ENCODE results near the gene GNAI1. TPM values are rescaled to one million over a fixed set of nuclear protein-coding genes. Genes with fewer than 3 reads are reported as not detected.

GNAI1 gene
- total RNA-seq, 1 donor from 2014 or later = 35.5 TPM

DNA sequence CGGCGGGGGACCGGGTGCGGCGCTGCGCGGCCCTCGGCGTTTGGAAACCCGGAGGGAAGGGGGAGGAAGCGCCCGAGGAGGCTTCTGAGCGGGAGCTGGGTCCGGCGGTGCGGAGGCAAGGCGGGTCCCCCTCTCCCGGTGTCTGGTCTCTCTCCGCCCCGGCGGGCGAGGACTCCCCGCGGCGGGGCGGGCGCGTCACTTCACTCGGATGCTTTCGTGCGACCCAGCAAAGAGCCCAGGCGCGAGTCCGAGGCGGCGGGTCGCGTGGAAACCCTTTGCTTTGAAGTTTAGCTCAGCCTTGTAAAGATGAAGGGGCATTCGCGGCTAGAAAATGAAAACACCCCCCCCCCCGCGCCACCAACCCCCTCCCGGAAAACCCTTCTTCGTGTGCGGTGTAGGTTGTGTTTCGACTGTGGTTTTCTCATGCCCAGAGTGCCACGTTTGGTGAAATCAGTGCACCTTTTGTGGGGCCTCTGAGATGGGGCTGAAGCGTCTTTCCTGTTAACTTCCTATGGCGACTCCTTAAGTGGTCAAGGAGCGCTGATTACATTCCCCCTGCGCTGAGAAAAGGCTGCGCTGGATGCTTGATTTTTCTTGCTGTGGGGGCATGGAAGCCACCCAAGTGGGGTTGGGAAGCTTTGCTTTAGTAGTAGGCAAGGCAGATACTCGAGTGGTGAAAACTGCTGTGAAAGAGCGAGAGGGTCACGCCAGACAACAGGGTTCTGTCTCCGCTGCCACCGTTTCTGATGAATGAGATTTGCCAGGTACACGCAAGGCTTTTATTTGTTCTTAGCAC lies 876 bp downstream of the GNAI1 start:
- FAIRE-seq = peak; percentile 26
- peaks cover 47% of the 10 kb centered on the region for H3K79me2 ChIP-seq (ENCODE audit: insufficient read depth, low read length)
- TF ChIP-seq EZH2 (IDR thresholded peaks at IDR 0.05; ENCODE audit: insufficient read depth, low read length) = no peak
- TF ChIP-seq, protein P1, sequence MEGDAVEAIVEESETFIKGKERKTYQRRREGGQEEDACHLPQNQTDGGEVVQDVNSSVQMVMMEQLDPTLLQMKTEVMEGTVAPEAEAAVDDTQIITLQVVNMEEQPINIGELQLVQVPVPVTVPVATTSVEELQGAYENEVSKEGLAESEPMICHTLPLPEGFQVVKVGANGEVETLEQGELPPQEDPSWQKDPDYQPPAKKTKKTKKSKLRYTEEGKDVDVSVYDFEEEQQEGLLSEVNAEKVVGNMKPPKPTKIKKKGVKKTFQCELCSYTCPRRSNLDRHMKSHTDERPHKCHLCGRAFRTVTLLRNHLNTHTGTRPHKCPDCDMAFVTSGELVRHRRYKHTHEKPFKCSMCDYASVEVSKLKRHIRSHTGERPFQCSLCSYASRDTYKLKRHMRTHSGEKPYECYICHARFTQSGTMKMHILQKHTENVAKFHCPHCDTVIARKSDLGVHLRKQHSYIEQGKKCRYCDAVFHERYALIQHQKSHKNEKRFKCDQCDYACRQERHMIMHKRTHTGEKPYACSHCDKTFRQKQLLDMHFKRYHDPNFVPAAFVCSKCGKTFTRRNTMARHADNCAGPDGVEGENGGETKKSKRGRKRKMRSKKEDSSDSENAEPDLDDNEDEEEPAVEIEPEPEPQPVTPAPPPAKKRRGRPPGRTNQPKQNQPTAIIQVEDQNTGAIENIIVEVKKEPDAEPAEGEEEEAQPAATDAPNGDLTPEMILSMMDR (IDR thresholded peaks at IDR 0.05; ENCODE audit: insufficient read depth, low read depth, low read length) = no peak

DNA sequence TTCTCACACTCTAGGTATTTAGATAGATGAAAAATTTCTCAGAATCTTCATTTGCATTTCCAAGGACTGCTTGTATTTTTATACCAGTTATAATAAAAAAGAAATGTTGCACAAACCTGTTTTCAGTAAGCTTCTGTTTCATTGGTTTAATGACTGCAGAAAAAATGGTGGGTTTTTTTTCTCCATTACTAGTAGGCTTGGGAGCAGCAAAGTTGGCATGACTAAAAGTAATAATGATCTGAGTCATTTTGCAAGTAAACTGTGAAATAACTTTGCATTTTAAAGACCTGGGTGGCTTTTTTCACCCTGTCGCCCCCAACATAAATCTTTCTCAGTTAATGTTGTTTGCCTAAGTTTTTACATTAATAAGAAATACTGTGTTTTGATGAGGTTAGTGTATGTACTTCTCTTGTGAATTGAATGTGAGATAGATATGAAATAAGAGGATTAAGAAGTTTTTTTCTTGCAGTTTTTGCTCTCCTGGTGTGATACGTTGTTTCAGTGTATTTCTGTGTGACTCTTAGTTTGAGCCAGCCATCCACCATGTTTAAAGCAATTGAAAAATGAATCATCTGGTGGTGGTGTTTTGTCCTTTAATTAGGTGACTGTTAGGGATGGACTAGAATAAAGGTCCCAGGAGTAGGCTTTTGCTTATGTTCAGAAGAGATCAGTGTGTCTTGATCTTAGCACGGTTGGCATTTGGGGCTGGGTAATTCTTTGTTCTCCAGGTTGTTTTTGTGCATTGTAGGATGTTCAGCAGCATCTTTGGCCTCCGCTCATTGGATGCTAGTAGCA lies 1.8 kb downstream of the GNAI1 start:
- peak overlapping the region; percentile 91 for H3K4me3 Mint-ChIP-seq (ENCODE audit: unreplicated experiment)
- Histone ChIP-seq H3K9ac (ENCODE audit: low read length) (peak overlapping the region; percentile 98), H3K27me3 (ENCODE audit: insufficient read depth, low read length) (no peaks in the 10 kb centered on the region), H3K4me3 (ENCODE audit: insufficient read depth, low read depth, low read length) (peak overlapping the region; percentile 97), H3K4me2 (ENCODE audit: low read length) (peak overlapping the region; percentile 97), H2AFZ (ENCODE audit: low read depth, low read length) (no peak overlapping the region), H3K79me2 (ENCODE audit: insufficient read depth, low read length) (peaks cover 57% of the 10 kb centered on the region), H3K4me1 (ENCODE audit: insufficient read depth, low read length) (peaks cover 4% of the 10 kb centered on the region), H3K27ac (ENCODE audit: low read depth, low read length) (peak overlapping the region; percentile 81), H3K36me3 (ENCODE audit: insufficient read depth, low read length) (no peaks in the 10 kb centered on the region), H3K9me3 (ENCODE audit: insufficient read depth, low read depth, low read length) (no peaks in the 10 kb centered on the region), H4K20me1 (ENCODE audit: insufficient read depth, low read length) (peaks cover 30% of the 10 kb centered on the region)
- TF ChIP-seq, protein P1 (IDR thresholded peaks at IDR 0.05; ENCODE audit: insufficient read depth, low read depth, low read length) = no peak
- TF ChIP-seq EZH2 (IDR thresholded peaks at IDR 0.05; ENCODE audit: insufficient read depth, low read length) = no peak
- no peaks in the 10 kb centered on the region for H3K36me3 Mint-ChIP-seq (ENCODE audit: low read depth, unreplicated experiment)
- H3K4me1 Mint-ChIP-seq (ENCODE audit: low read depth, unreplicated experiment) = peaks cover 19% of the 10 kb centered on the region
- FAIRE-seq (peak; percentile 20), DNase-seq (ENCODE audit: low read depth) (peak; percentile 57)
- H3K27ac Mint-ChIP-seq (ENCODE audit: unreplicated experiment) = peak overlapping the region; percentile 72
- no peaks in the 10 kb centered on the region for H3K27me3 Mint-ChIP-seq (ENCODE audit: low read depth, unreplicated experiment)
- no peaks in the 10 kb centered on the region for H3K9me3 Mint-ChIP-seq (ENCODE audit: unreplicated experiment)

More for the DNA sequence above, 876 bp downstream of the GNAI1 start:
- no peaks in the 10 kb centered on the region for H3K9me3 Mint-ChIP-seq (ENCODE audit: unreplicated experiment)
- Histone ChIP-seq H2AFZ (ENCODE audit: low read depth, low read length) (peak overlapping the region; percentile 83), H3K4me3 (ENCODE audit: insufficient read depth, low read depth, low read length) (peak overlapping the region; percentile 97), H3K9me3 (ENCODE audit: insufficient read depth, low read depth, low read length) (no peaks in the 10 kb centered on the region), H3K27ac (ENCODE audit: low read depth, low read length) (peak overlapping the region; percentile 81), H3K4me1 (ENCODE audit: insufficient read depth, low read length) (peaks cover 4% of the 10 kb centered on the region), H3K27me3 (ENCODE audit: insufficient read depth, low read length) (no peaks in the 10 kb centered on the region), H3K36me3 (ENCODE audit: insufficient read depth, low read length) (no peaks in the 10 kb centered on the region), H4K20me1 (ENCODE audit: insufficient read depth, low read length) (peaks cover 23% of the 10 kb centered on the region), H3K4me2 (ENCODE audit: low read length) (peak overlapping the region; percentile 97), H3K9ac (ENCODE audit: low read length) (peak overlapping the region; percentile 98)
- peaks cover 19% of the 10 kb centered on the region for H3K4me1 Mint-ChIP-seq (ENCODE audit: low read depth, unreplicated experiment)
- H3K36me3 Mint-ChIP-seq (ENCODE audit: low read depth, unreplicated experiment) = no peaks in the 10 kb centered on the region
- DNase-seq (ENCODE audit: low read depth) = peak; percentile 26
- peak overlapping the region; percentile 91 for H3K4me3 Mint-ChIP-seq (ENCODE audit: unreplicated experiment)
- peak overlapping the region; percentile 72 for H3K27ac Mint-ChIP-seq (ENCODE audit: unreplicated experiment)
- no peaks in the 10 kb centered on the region for H3K27me3 Mint-ChIP-seq (ENCODE audit: low read depth, unreplicated experiment)

Data from astrocyte (in vitro differentiated cells and primary cell).